T-helper 1 cell treated with Interleukin-12 subunit alpha and Interleukin-12 subunit beta and Interleukin-4 antibody, amounts not matched to agents 30 μg/mL and 1 μg/mL, for 36 hours (primary cell): Measurements from ENCODE around the gene CACNA1D.

Experiments
- H3K27ac Mint-ChIP-seq: one replicate; pipeline ENCODE4 v1.8.0; 2021; ENCODE audit warnings: mild to moderate bottlenecking, mixed read lengths
- H3K27me3 Mint-ChIP-seq: one replicate; pipeline ENCODE4 v1.8.0; 2021; ENCODE audit warnings: low read depth, mixed read lengths
- H3K36me3 Mint-ChIP-seq: one replicate; pipeline ENCODE4 v1.8.0; 2021; ENCODE audit warnings: low read depth, mixed read lengths
- H3K4me1 Mint-ChIP-seq: one replicate; pipeline ENCODE4 v1.8.0; 2021; ENCODE audit warnings: low read depth, mixed read lengths
- H3K4me3 Mint-ChIP-seq: one replicate; pipeline ENCODE4 v1.8.0; 2021; ENCODE audit warnings: mild to moderate bottlenecking, moderate library complexity, mixed read lengths
- H3K9me3 Mint-ChIP-seq: one replicate; pipeline ENCODE4 v1.8.0; 2021; ENCODE audit warnings: mixed read lengths

CACNA1D gene

DNA sequence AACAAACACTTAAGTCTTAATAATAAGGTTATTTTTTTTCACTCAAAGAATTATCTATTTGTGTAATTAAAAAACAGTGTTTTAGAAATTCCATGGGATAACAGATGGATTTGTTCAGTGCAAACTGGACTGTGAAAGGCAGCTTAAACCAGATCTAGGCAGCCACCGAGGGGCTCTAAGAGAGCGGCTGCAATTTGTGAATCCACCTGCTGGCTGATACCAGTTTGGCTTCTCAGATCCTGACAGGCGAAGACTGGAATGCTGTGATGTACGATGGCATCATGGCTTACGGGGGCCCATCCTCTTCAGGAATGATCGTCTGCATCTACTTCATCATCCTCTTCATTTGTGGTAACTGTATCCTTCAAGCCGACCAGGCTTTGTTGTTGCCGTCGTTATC lies 232.2 kb downstream of the CACNA1D start:
- H3K27me3 Mint-ChIP-seq = peaks cover 82% of the 10 kb centered on the region
- no peaks in the 10 kb centered on the region for H3K9me3 Mint-ChIP-seq
- H3K36me3 Mint-ChIP-seq = no peaks in the 10 kb centered on the region

DNA sequence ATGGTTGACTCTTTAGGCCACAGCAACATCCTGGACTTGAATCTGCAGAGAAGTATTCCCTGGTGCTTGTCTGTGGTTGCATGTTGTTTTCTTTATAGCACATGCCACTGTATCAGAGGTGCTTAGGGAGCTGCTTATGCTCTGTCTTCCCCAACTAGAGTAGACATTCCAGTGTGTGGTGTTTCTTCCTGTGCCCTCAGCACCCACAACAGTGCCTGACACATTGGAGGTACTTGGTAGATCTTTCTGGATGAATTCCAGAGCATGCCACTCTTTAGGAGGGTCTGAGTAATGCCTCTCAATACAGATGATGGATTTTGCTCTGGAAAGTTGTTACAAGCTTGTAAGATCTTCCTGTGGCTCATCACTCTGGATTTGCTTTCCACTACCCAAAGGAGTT lies 234.2 kb downstream of the CACNA1D start:
- no peaks in the 10 kb centered on the region for H3K9me3 Mint-ChIP-seq
- no peak overlapping the region for H3K27ac Mint-ChIP-seq

More for the DNA sequence above, 232.2 kb downstream of the CACNA1D start:
- Mint-ChIP-seq H3K27ac (no peak overlapping the region), H3K4me3 (no peak overlapping the region), H3K4me1 (peaks cover 2% of the 10 kb centered on the region)

DNA sequence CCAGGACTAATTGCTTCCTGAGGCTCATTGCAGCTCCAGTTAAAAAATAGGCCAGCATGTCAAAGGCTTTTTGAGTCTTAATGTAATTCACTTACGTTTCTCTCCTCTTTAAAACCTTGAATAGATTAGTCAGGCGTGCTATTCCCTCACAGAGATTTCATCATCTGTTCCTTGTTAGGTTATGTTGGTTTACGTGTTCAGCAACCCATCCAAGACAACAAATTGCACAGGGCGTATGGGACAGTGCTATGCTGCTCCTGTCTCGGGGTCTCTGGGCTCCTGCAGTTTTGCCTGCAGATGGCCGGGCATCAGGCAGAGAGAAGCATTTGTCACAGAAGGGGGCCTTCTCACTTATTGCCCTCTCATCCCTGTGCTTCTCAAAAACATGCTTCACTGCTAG lies 234.7 kb downstream of the CACNA1D start:
- Mint-ChIP-seq H3K9me3 (no peaks in the 10 kb centered on the region), H3K27ac (no peak overlapping the region), H3K4me1 (peaks cover 2% of the 10 kb centered on the region), H3K27me3 (peaks cover 63% of the 10 kb centered on the region), H3K4me3 (no peak overlapping the region), H3K36me3 (no peaks in the 10 kb centered on the region)

More for the DNA sequence above, 234.2 kb downstream of the CACNA1D start:
- Mint-ChIP-seq H3K4me3 (no peak overlapping the region), H3K36me3 (no peaks in the 10 kb centered on the region), H3K4me1 (peaks cover 2% of the 10 kb centered on the region), H3K27me3 (peaks cover 69% of the 10 kb centered on the region)

DNA sequence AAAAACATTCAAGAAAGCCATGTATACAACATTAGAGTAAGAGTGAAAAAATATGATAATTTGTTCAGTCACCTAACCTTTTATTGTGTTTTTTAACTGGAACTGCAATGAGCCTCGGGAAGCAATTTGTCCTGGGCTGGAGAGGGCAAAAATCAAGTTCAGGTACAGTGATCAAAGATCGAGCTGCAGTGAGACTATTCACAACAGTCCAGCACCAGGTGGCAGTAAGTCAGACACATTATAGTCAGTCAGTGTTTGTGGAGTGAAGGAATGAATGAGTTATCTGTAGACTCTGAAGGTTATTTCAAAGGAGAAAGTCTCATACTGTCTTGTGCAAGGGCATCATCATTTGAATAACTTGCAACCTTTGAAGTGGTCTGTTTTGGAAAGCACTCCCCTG lies 235.2 kb downstream of the CACNA1D start:
- Mint-ChIP-seq H3K9me3 (no peaks in the 10 kb centered on the region), H3K4me1 (peaks cover 2% of the 10 kb centered on the region), H3K4me3 (no peak overlapping the region), H3K27me3 (peaks cover 59% of the 10 kb centered on the region), H3K36me3 (no peaks in the 10 kb centered on the region), H3K27ac (no peak overlapping the region)

DNA sequence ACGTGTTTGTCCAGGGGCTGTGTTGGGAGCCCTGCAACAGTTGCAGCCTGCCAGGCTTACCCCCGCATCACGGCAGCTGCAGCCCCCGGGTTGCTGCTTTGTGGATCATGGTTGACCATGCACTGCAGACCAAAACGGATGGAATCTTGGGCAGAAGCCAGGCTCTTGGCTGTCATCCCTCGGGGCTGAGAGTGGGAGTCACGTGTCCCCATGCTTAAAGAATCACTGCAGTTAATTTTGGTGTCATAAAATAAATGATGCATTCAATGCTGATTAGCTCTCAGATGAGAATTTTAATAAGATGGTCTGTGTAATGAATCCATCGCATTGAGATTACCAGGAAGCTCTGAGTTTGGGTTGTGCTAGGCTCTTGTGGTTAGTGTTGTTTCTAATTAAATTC lies 236.2 kb downstream of the CACNA1D start:
- Mint-ChIP-seq H3K27ac (no peak overlapping the region), H3K9me3 (no peaks in the 10 kb centered on the region), H3K36me3 (no peaks in the 10 kb centered on the region), H3K27me3 (peaks cover 49% of the 10 kb centered on the region), H3K4me1 (no peaks in the 10 kb centered on the region), H3K4me3 (no peak overlapping the region)

DNA sequence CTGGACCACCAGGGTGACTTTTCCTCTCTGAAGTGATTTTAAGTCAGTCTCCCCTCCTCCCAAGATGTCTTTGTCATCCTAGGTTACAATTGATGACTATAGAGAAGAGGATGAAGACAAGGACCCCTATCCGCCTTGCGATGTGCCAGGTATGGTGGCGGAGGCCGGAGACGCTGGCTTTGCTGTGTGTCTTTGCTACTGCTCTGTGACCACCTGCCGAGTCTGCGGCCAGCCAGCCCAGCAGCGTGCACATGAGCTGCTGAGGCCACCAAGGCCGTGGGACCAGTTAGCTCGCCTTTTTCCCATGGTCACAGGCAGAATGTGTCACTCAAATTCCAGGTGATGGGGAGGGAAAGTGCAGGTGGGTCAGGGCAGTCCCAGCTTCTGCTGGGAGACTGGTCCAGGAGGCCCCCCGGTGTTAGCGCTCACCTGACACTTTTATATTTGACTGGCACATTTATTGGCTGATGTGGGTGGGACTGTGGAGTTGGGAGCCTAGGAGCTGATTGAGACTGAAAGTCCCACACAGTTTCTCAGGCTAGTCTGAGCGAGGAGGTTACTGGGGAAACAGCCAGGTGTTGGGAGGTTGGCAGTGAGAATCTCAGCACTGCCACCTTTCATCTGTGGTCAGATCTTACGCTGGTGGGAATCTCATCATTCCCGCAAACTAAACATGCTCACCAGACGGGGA lies 237.7 kb downstream of the CACNA1D start:
- Mint-ChIP-seq H3K9me3 (no peaks in the 10 kb centered on the region), H3K27me3 (peaks cover 35% of the 10 kb centered on the region), H3K4me1 (no peaks in the 10 kb centered on the region), H3K4me3 (no peak overlapping the region), H3K36me3 (no peaks in the 10 kb centered on the region), H3K27ac (no peak overlapping the region)

DNA sequence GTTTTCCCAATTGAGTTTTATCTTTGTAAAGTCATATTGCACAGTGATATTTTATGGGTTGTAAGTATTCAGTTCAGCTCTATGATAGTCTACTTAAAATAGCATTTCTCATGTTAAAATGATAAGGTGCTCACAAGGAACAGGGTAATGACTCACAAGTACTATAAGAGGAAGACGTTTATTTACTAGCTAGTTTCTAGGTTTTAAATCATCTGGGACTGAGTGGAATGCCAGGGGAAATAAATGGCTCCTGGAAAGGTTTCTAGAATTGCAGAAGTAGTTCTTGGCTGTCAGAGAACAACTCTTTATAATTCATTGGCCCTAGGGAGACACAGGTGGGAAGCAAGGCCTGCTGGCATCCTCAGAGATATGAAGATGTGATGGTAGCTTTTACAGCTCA lies 239.0 kb downstream of the CACNA1D start:
- Mint-ChIP-seq H3K27me3 (peaks cover 27% of the 10 kb centered on the region), H3K27ac (no peak overlapping the region), H3K9me3 (no peaks in the 10 kb centered on the region), H3K4me3 (no peak overlapping the region), H3K36me3 (no peaks in the 10 kb centered on the region), H3K4me1 (no peaks in the 10 kb centered on the region)

DNA sequence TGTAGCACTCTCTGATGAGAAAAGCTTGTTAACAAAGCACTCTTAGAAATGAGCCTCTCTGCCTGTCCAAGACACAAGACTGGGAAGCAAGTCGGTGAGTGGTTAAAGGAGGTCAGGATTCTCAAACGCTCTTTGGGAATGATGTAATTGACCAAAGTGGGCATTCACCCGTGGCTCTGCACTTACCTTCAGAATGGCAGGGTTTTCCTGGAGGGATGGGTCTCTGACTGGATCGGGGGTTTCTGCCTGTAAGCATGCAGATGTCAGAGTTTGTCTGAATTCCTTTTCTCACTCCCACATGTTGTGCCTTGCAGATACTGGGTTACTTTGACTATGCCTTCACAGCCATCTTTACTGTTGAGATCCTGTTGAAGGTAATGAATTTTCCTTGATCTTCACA lies 245.6 kb downstream of the CACNA1D start:
- Mint-ChIP-seq H3K4me1 (peaks cover 4% of the 10 kb centered on the region), H3K27me3 (peaks cover 46% of the 10 kb centered on the region), H3K27ac (no peak overlapping the region), H3K4me3 (no peak overlapping the region), H3K36me3 (no peaks in the 10 kb centered on the region), H3K9me3 (no peaks in the 10 kb centered on the region)

DNA sequence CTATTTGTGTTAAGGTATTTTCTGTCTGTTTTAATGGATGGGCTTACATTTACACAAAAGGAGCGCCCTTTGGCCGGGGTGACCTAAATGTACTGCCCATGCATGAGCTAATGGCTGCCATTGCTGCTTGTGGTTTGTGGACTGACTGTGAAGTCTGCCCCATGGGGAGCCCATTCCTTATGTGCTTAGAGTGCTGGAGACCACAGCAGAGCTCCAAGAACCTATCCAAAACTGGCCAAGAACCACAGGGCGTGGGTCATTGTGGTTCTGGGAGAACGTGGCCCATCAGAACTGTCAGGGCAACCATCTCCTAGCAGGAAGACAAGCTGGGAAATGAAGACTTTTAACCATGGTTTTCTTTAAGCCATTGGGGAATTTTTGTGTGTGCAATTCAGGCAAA lies 246.5 kb downstream of the CACNA1D start:
- H3K4me1 Mint-ChIP-seq = peaks cover 4% of the 10 kb centered on the region
- H3K4me3 Mint-ChIP-seq = no peak overlapping the region
- H3K27me3 Mint-ChIP-seq = peaks cover 46% of the 10 kb centered on the region
- no peaks in the 10 kb centered on the region for H3K9me3 Mint-ChIP-seq
- H3K36me3 Mint-ChIP-seq = no peaks in the 10 kb centered on the region
- H3K27ac Mint-ChIP-seq = no peak overlapping the region

DNA sequence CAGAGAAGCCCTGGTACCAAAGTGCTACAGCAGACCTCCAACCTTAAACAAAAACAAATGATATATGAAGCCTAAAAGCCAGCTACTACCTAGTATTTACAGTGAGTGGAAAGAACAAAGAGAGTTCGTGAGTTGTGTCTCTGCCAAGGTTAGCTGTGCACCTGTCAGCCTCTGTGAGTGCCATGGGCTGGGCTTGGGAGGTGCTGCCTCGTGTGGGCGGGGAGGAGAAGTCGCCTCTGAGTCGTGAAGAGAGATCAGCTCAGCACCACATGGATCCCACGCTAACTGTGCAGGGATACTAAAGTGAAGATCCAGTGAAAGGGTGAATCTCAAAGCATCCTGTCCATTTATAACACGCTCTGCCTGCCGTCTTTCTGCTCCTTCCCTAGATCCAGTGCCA lies 249.9 kb downstream of the CACNA1D start:
- peaks cover 56% of the 10 kb centered on the region for H3K27me3 Mint-ChIP-seq
- H3K4me3 Mint-ChIP-seq = no peak overlapping the region
- H3K27ac Mint-ChIP-seq = no peak overlapping the region
- H3K4me1 Mint-ChIP-seq = peaks cover 9% of the 10 kb centered on the region
- no peaks in the 10 kb centered on the region for H3K36me3 Mint-ChIP-seq
- no peaks in the 10 kb centered on the region for H3K9me3 Mint-ChIP-seq

DNA sequence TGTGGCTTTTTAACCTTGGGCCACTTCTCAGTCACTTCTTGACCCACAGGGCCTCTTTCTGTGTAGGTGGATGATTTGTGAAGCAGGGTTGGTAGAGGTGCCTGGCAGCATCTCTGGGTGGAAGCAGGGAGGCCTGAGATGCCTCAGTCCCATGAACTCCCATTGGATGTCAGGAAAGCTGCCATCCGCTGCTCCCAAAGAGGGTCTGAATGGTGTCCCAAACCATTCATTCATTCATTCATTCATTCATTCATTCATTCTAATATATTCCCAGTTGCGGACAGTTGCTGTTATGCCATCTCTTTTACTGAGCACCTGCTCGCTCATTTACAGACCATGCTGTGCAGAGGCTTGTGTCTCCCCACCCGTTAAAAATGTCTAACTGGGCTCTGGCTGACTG lies 253.1 kb downstream of the CACNA1D start:
- H3K27me3 Mint-ChIP-seq = peaks cover 34% of the 10 kb centered on the region
- peaks cover 11% of the 10 kb centered on the region for H3K4me1 Mint-ChIP-seq
- H3K4me3 Mint-ChIP-seq = no peak overlapping the region

DNA sequence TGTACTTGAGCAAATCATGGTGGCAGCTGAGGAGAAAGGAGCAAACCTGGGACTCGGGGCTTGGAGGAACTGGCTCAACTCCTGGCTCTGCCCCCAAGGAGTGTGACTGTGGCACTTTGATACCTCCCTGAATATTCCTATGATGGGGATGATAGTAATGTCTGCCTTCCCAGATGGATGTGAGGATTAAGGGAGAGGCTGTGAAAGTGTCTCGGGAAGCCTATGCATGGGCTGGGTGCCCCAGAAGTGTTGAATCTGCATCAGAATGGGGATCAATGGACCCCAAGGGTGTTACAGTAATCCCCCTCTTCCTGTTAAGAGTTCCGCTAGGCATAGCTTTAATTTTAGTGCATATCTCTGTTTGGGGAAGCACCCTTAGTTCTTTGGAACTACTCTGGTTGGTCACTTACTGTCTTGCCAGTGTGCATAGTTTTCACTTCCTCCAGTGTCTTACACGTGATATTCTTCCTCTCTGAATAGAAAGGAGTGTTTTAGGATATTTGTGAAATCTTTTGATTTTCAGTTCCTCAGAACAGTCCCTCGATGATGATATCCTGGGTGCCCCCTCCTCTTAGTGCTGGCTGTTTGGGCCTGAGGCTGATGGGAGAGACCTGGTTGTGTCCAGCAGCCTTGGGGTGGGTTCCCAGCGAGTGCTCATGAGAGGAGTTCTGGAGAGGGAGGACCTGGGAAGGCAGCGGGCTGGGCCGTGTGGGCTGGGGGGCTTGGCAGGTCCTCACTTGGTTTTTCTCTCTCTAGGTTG lies 254.3 kb downstream of the CACNA1D start:
- peaks cover 24% of the 10 kb centered on the region for H3K27me3 Mint-ChIP-seq
- H3K27ac Mint-ChIP-seq = no peak overlapping the region
- peaks cover 21% of the 10 kb centered on the region for H3K4me1 Mint-ChIP-seq
- H3K4me3 Mint-ChIP-seq = no peak overlapping the region
- peaks cover 4% of the 10 kb centered on the region for H3K36me3 Mint-ChIP-seq
- H3K9me3 Mint-ChIP-seq = peaks cover 3% of the 10 kb centered on the region

More for the DNA sequence above, 253.1 kb downstream of the CACNA1D start:
- Mint-ChIP-seq H3K9me3 (peaks cover 1% of the 10 kb centered on the region), H3K27ac (no peak overlapping the region), H3K36me3 (peaks cover 4% of the 10 kb centered on the region)

DNA sequence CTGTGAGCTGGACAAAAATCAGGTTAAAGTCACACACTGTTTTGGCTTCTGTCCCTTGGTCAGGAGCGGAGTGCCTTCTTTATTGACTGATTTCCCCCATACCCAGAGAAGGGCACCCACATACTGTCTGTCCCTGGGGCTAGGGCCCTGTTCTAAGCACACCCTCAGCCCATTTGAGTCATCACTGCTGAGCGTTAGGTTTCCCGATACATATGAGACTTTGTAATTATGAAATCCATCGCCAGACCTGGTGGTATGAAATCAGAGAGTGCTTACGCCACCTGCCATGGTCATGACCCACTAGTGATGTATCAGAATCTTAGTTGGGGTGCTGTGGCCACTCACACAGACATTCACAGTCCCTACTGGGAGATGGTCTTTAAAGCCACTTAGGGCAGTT lies 255.0 kb downstream of the CACNA1D start:
- Mint-ChIP-seq H3K27me3 (peaks cover 18% of the 10 kb centered on the region), H3K36me3 (peaks cover 6% of the 10 kb centered on the region), H3K9me3 (peaks cover 3% of the 10 kb centered on the region), H3K4me1 (peaks cover 28% of the 10 kb centered on the region), H3K27ac (no peak overlapping the region), H3K4me3 (no peak overlapping the region)

DNA sequence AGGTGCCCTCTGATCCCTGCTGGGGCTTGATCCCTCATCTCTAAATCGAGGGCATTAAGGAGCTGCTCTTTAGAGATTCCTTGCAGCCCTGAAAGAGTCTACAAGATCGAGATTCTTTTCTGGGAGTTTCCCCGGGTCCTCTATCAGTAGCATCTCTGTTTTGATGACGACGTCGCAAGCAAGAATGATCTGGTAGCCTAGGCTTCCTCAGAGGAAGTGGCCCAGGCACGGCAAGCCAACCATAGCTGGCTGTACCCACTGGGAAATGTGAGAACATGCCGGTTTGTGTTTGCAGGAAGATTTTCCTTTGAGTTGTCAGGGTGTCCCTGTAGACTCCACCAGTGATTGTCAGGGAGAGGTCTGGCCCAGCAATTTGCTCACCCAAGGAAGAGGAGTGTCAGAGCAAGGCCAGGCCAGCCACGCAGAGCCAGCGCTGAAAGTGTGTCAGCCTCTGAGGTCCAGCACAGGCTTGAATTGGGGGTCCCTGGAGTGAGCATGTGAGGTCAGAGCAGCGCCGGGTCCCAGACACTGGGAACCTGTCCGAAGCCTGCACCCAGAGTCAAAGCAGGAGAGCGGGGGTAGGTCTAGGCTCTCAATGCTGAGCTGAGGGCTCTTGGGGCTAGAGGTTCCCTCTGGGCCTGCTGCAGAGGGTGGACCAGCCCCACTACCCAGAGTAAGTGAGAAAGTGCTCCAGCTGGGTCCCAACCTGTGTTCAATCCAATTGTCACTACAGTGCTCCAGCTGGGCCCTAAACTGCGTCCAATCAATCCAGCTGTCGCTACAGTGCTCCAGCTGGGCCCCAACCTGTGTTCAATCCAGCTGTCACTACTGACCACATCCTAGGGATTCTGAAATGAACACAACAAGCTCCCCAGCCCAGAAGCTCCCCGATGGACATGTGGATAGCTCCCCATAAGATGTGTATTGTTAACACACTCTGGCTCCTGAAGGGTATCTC lies 256.1 kb downstream of the CACNA1D start:
- peaks cover 35% of the 10 kb centered on the region for H3K4me1 Mint-ChIP-seq
- H3K27me3 Mint-ChIP-seq = peaks cover 15% of the 10 kb centered on the region
- no peak overlapping the region for H3K4me3 Mint-ChIP-seq
- H3K36me3 Mint-ChIP-seq = peaks cover 7% of the 10 kb centered on the region
- peaks cover 3% of the 10 kb centered on the region for H3K9me3 Mint-ChIP-seq
- H3K27ac Mint-ChIP-seq = peak overlapping the region; percentile 80
